COR-L47 (cell line): ENCODE results near the gene NPPA.

Source experiments
- DNase-seq: peaks from one replicate; lab custom pipeline; 2025; lab: John Stamatoyannopoulos, UW

The NPPA gene

GRCh38 chr1:11874258-11874562 is 26.6 kb upstream of the NPPA start:
- DNase-seq: no peak

- DNase-seq: no peak
These were observed 26.0 kb upstream of the NPPA start for GRCh38 chr1:11873395-11874257.

DNA sequence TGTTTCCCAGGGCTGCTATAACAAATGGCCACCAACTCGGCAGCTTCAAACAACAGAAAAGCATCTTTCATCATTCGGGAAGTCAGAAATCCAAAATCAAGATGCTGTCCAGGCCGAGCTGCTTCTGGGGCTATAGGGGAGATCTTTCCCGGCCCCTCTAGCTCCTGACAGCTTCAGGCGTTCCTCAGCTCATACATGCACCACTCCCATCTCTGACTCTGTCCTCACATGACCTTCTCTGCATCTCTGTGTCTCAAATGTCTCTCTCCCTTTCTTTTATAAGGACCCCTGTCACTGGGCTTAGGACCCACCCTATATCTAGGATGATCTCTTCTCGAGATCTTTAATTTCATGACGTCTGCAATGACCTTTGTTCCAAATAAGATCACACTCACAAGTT is 25.0 kb upstream of the NPPA start:
- no peak for DNase-seq

DNA sequence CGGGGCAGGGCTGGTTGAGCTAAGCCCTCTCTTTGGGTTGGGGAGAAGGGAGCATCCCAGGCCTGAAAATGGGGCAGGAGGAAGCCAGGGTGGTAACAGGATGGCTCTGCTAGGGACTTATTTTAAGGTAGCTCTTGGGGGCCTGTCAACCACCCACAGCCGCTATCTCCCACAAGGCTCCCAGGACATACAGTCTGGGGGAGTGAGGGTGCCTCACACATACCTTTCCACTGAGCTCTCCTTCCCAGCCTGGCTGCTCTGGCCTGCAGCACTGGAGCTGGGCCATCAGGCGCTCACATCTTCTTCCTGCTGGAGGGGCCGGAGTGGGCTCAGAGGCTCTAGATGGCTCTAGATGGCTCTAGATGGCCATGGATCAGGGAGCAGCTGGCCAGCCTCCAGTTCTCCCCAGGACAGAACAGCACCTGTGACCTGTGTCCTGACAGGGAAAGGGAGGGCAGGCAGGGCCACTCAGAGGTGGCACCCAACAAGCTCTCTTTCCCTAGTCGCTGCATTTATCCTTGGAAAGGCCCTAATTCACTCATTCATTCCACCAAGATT is 22.1 kb upstream of the NPPA start:
- DNase-seq: no peak

DNA sequence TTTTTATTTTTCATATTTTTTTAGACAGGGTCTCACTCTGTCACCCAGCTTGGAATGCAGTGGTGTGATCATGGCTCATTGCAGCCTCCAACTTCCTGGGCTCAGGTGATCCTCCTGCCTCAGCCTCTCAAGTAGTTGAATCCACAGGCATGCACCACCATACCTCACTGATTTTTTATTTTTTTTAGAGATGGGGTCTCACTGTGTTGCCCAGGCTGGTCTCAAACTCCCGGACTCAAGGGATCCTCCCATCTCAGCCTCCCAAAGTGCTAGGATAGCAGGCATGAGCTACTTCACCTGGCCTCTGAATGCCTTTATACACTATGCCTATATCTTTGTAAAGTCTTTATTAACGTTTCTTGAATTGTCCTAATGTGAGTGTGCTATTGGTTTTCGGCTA is 21.5 kb upstream of the NPPA start:
- no peak for DNase-seq

GRCh38 chr1:11868331-11868980 is 20.9 kb upstream of the NPPA start:
- no peak for DNase-seq

GRCh38 chr1:11862890-11863289 is 15.3 kb upstream of the NPPA start:
- DNase-seq: no peak

- no peak for DNase-seq
These were observed 13.0 kb upstream of the NPPA start for GRCh38 chr1:11860587-11860986.

GRCh38 chr1:11860083-11860482 is 12.5 kb upstream of the NPPA start:
- no peak for DNase-seq

- DNase-seq: no peak
These were observed 11.6 kb upstream of the NPPA start for GRCh38 chr1:11858968-11859871.

DNA sequence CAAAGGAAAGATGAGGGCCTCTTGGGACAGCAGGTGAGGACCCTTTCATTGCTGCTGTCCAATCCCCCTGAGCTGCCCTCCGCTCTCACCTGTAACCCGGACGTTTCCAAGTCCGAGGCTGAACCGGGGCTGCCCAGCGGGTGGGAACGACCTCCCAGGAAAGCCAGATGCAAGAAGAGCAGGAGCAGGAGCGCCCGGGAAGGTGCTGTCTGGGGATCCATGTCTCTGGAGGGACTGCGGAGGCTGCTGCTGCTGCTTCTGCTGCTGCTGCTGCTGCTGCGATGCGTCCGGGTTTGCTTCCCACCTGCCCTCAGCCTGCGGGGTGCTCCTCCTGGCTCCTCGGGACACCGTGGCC is 11.0 kb upstream of the NPPA start, which contains the start of gene NPPB:
TSS of gene NPPB (minus strand) at position 333 of the 355 bp plus-strand sequence. CDS start at position 221, 112 bp downstream.
- DNase-seq: no peak

- DNase-seq: no peak
These were observed 10.6 kb upstream of the NPPA start for GRCh38 chr1:11858158-11858557.

GRCh38 chr1:11857164-11857851 is 9.7 kb upstream of the NPPA start:
- DNase-seq: no peak

DNA sequence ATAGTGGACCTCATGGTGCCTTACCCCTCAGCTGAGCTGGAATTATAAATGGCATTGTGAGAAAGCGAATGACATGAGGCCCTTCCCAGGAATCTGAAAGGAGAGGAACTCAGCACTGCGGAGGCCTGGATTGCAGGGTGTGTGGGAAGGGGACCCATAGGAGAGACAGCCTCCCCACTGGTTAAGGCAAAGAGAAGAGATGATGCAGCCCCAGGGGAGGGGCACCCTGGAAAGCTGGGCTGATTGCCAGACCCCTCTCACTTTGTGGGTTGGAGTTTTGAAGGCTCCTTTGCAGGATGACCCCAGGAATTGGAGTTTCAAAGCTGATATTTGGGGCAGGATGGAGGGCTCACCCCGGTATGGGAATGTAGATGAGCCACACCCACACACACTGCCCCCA is 9.1 kb upstream of the NPPA start:
- DNase-seq: no peak

DNA sequence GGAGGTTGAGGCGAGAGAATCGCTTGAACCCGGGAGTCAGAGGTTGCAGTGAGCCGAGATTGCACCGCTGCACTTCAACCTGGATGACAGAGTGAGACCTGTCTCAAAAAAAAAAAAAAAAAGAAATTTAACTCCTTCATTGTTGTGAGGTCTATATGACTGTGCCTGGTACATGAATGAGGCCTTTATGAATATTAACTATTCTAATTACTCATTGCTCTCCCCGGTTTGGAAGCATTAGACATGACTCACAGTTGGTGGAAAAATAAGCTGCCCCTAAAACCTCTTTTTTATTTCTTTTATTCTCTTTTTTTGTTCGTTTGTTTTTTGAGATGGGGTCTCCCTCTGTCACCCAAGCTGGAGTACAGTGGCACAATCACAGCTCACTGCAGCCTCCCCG is 7.8 kb upstream of the NPPA start:
- DNase-seq: no peak

DNA sequence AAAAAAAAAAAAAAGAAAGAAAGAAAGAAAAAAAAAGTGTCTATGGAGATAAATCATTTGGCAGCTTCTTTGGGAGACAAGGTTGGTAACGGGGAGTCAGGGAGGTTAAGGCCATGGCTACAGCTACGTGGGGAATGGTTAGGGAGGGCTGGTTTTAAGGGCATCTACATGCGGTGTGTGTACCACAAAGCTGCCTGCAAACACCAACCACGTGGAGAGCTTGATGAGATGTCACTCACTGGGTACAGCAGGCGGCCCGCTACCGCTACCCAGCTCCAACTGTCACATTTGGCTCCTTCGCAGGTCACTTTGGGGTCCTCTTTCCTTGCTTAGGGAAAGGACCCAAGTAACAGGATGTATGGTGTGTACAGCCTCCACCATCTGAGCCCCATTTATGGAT is 6.9 kb upstream of the NPPA start:
- DNase-seq: no peak

- DNase-seq: no peak
These were observed 3.6 kb upstream of the NPPA start for GRCh38 chr1:11851180-11851579.

DNA sequence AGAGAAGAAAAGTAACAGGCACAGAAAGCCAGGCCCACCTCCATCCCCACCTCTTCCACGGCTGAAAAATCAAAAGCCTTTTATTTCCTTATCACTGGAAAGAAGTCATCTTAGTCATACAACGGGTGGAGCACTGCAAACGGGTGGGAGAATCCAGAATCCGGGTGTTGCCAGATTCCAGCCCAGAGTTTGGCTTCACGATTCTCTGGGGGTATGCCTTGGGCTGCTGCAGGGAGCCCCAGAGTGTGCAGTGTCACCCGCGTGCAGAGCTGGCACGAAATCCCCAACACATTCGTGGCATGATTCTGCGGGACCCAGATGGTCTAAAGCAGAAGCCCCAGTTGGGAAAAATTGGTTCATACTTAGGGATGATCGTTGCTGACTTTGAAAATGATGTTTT is 2.6 kb upstream of the NPPA start:
- no peak for DNase-seq

- no peak for DNase-seq
These were observed 754 bp upstream of the NPPA start for GRCh38 chr1:11848373-11848700.

GRCh38 chr1:11845641-11846335 is 1.8 kb downstream of the NPPA start:
- no peak for DNase-seq
